Measurements from ENCODE around the gene GMPPA.

The GMPPA gene

DNA sequence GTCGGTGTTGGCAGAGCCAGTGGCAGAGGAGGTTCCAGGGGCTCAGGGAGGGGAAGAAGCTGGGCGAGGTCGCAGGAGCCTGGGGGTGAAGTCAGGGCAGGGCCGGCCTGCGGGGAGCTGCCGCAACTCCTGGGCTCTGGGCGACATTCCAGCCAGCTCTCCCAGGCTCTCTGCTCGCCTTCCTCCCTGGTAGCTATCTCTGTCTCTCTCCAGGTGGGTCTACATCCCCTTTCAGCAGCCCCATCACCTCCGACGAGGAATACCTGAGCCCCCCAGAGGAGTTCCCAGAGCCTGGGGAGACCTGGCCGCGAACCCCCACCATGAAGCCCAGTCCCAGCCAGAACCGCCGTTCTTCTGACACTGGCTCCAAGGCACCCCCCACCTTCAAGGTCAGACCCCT, 37.0 kb upstream of the GMPPA start:
- POLR2A ChIA-PET = no interaction called here
- CTCF ChIA-PET = interaction anchor here (1.1 to 9.6 kb wide), 6 partner anchors 27 to 96 kb away, joined by 3 to 115 read pairs (median 4); a partner anchor contains a TSS
- TF ChIP-seq, protein P1, sequence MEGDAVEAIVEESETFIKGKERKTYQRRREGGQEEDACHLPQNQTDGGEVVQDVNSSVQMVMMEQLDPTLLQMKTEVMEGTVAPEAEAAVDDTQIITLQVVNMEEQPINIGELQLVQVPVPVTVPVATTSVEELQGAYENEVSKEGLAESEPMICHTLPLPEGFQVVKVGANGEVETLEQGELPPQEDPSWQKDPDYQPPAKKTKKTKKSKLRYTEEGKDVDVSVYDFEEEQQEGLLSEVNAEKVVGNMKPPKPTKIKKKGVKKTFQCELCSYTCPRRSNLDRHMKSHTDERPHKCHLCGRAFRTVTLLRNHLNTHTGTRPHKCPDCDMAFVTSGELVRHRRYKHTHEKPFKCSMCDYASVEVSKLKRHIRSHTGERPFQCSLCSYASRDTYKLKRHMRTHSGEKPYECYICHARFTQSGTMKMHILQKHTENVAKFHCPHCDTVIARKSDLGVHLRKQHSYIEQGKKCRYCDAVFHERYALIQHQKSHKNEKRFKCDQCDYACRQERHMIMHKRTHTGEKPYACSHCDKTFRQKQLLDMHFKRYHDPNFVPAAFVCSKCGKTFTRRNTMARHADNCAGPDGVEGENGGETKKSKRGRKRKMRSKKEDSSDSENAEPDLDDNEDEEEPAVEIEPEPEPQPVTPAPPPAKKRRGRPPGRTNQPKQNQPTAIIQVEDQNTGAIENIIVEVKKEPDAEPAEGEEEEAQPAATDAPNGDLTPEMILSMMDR (IDR thresholded peaks at IDR 0.05; ENCODE audit: control extremely low read depth, extremely low read depth, low read depth, missing control alignments) = no peak
- no peak for DNase-seq (ENCODE audit: extremely low spot score)

DNA sequence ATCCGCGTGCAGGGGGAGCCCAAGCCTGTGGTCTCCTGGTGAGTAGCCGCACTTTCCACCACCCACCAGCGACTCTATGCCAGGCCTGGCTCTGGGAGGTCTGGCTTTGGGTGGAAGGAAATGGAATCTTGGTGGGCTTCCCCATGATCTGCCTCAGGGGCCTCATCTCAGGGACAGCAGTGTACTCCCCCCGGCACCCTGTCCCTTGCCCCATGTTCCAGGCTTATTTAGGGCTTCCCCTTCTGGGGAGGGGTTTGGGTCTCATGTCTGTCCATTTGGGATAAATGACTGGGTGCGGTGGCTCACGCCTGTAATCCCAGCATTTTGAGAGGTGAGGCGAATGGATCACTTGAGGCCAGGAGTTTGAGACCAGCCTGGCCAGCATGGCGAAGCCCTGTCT, 36.3 kb upstream of the GMPPA start:
- TF ChIP-seq, protein P1 (IDR thresholded peaks at IDR 0.05; ENCODE audit: control extremely low read depth, extremely low read depth, low read depth, missing control alignments) = no peak
- ChIA-PET CTCF (interaction anchor here (1.2 to 3.2 kb wide), 4 partner anchors 60 to 79 kb away, joined by 4 to 26 read pairs (median 4); no protein-coding TSS in a partner anchor), POLR2A (no interaction called here)
- no peak for DNase-seq (ENCODE audit: extremely low spot score)

DNA sequence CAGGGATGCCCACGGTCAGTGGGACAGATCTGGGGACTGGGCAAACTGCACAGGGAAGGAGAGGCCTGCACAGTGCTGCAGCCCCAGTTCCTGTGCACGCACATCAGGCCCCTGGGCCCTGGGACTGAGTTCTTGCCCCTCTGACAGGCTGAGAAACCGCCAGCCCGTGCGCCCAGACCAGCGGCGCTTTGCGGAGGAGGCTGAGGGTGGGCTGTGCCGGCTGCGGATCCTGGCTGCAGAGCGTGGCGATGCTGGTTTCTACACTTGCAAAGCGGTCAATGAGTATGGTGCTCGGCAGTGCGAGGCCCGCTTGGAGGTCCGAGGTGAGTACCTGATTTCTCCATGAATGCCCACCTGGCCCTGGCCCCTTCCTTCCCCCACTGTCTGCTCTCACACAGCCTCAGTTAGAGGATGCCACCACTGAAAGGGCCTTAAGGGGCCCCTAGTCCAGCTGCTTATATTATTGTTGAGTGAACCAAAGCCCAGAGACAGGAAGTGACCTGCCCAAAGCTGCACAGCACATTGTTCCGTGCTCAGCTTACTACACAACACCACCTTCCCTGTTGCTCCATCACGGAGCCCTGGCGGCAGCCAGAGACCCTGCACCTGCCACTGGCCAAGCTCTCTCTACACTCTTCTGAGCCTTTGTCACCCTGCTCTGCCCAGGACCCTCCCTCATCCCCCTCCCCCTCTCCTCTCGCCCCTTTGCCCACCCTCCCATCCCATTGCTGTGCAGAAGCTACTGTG, 34.2 kb upstream of the GMPPA start:
- ChIA-PET POLR2A (no interaction called here), CTCF (interaction anchor here (1.7 to 3.2 kb wide), 4 partner anchors 11 to 76 kb away, joined by 4 to 26 read pairs (median 6); no protein-coding TSS in a partner anchor)
- TF ChIP-seq, protein P1 (IDR thresholded peaks at IDR 0.05; ENCODE audit: control extremely low read depth, extremely low read depth, low read depth, missing control alignments) = no peak
- DNase-seq (ENCODE audit: extremely low spot score) = no peak

DNA sequence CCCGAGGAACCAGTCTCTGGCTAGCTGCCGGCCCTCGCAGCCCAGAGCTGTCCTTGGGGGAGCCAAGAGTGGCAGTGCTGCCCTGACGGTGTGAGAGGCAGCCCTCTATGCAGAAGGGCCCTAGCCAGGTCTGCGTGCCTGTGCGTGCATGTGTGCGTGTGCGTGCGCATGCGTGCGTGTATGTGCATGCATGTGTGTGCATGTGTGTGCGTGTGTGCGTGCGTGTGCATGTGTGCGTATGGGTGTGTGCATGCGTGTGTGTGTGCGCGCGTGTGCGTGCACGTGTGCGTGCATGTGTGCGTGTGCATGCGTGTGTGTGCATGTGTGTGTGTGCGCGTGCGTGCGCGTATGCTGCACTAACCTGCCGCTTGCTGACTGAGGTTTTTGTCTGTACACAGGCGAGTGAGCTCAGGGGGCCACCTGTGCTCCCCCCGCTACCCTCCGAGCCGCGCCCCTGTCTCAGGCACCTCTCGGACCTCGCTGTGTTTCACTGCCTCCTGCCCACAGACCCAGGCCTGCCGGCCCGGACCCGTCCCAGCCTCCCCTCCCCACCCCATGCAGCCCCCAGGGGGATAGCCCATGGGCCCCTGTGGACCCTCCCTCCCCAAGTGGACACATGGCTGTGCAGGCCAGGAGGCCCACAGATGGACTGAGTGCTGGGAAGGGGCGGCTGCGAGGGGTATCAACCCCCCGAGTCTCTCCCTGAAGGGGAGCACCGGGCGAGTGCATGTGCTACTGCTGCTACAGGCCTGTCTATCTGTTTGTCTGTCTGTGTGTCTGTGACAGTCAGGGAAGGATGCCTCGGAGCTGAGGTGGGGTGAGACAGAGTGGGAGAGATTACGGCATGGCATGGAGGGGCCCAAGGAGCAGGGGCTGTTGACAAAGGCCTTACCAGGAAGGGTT, 32.8 kb upstream of the GMPPA start:
- POLR2A ChIA-PET = no interaction called here
- TF ChIP-seq, protein P1 (IDR thresholded peaks at IDR 0.05; ENCODE audit: control extremely low read depth, extremely low read depth, low read depth, missing control alignments) = no peak
- CTCF ChIA-PET = interaction anchor here (0.6 to 3.2 kb wide), 3 partner anchors 16 to 63 kb away, joined by 3 to 26 read pairs (median 3); no protein-coding TSS in a partner anchor

DNA sequence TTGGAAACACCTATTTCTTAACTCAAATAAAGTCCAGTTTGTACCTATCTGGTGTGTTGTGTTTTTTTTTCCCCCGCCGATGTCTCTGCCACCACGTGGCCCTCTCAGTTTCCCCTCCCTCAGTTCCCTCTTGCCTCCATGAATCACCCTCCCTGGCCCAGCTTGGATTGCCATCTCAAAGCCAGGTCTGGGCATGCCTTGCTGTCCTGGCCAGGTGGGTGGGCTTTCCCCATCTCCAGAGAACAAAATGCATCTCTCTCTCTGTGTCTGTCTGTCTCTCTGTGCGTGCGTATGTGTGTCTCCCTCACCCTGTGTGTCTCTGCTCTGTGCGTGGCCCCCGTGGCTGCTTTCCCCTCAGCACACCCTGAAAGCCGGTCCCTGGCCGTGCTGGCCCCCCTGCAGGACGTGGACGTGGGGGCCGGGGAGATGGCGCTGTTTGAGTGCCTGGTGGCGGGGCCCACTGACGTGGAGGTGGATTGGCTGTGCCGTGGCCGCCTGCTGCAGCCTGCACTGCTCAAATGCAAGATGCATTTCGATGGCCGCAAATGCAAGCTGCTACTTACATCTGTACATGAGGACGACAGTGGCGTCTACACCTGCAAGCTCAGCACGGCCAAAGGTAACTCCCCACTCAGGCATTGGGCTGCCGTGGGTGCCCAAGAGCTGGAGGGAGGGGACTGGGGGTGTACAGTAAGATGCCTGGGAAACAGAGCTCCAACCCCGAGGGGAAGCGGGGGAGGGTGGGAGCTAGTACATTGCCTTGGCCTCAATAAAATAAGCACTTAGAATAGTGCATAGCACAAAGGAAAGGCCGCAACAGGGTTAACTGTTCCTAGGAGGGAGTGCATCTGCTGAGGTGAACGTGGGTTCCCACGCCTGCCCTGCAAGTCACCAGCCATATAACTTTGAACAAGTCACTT, 31.6 kb upstream of the GMPPA start:
- DNase-seq (ENCODE audit: extremely low spot score) = no peak
- ChIA-PET POLR2A (no interaction called here), CTCF (interaction anchor here (0.9 to 2.0 kb wide), 6 partner anchors 8 to 74 kb away, joined by 3 to 10 read pairs (median 4); a partner anchor contains a TSS)
- TF ChIP-seq, protein P1 (IDR thresholded peaks at IDR 0.05; ENCODE audit: control extremely low read depth, extremely low read depth, low read depth, missing control alignments) = no peak

More for the DNA sequence above, 32.8 kb upstream of the GMPPA start:
- no peak for DNase-seq (ENCODE audit: extremely low spot score)

All from GM10248 (cell line).